CD14-positive monocyte (primary cell): Measurements from ENCODE around the gene HIVEP3. TPM values are rescaled to one million over a fixed set of nuclear protein-coding genes. Genes with fewer than 3 reads are reported as not detected.

Experiments used
- DNase-seq, 3 donors: peaks; one replicate each; pipeline ENCODE4 v3.0.0-alpha.2; 2011 to 2022
- H2AFZ ChIP-seq: 2 replicates; pipeline ENCODE4 v1.6.0; 2012; ENCODE audit warnings: mild to moderate bottlenecking, low read depth, low read length, inconsistent platforms; ENCODE audit not compliant: insufficient read depth, poor library complexity, severe bottlenecking
- H3K27ac ChIP-seq, 2 donors: 1 replicate in 1 of 2; 2 replicates in 1 of 2; pipeline ENCODE4 v1.5.1; 2012 to 2013; ENCODE audit warnings: low read length in 2 of 2, control low read depth in 1 of 2, inconsistent platforms in 1 of 2, low read depth in 1 of 2, mild to moderate bottlenecking in 1 of 2
- H3K27me3 ChIP-seq, 2 donors: one replicate each; pipeline versions ENCODE4 v1.6.0 to v1.6.1; 2011 to 2013; ENCODE audit warnings: low read length in 2 of 2; ENCODE audit not compliant: control insufficient read depth in 2 of 2, insufficient read depth in 2 of 2
- H3K36me3 ChIP-seq, 2 donors: replicated peaks in 1 of 2; 1 replicate in 1 of 2; 2 replicates in 1 of 2; pipeline versions ENCODE4 v1.5.1 to v1.6.1; 2012 to 2013; ENCODE audit warnings: low read length in 2 of 2, control low read depth in 1 of 2, inconsistent platforms in 1 of 2, mild to moderate bottlenecking in 1 of 2; ENCODE audit not compliant: insufficient read depth in 2 of 2, control insufficient read depth in 1 of 2
- H3K4me1 ChIP-seq, 2 donors: 1 replicate in 1 of 2; 2 replicates in 1 of 2; pipeline versions ENCODE4 v1.5.1 to v1.6.1; 2012 to 2013; ENCODE audit warnings: low read length in 2 of 2, control low read depth in 1 of 2, inconsistent platforms in 1 of 2, mild to moderate bottlenecking in 1 of 2, moderate library complexity in 1 of 2; ENCODE audit not compliant: insufficient read depth in 2 of 2, control insufficient read depth in 1 of 2
- H3K4me2 ChIP-seq: replicated peaks from 2 replicates; pipeline ENCODE3; 2012; ENCODE audit warnings: low read length, moderate library complexity, mild to moderate bottlenecking; ENCODE audit not compliant: poor library complexity, severe bottlenecking; ENCODE audit errors: extremely low read depth
- H3K4me3 ChIP-seq, 3 experiments: fragments of 200-600 bp in 1 of 3; sonication (generic) in 1 of 3; replicated peaks in 1 of 3; 1 replicate in 2 of 3; 2 replicates in 1 of 3; pipeline ENCODE4 v1.5.1; 2011 to 2013; ENCODE audit warnings: low read length in 3 of 3, mild to moderate bottlenecking in 3 of 3, control low read depth in 2 of 3, low read depth in 2 of 3, inconsistent platforms in 1 of 3, moderate library complexity in 1 of 3
- H3K79me2 ChIP-seq: 2 replicates; pipeline ENCODE4 v1.6.0; 2012; ENCODE audit warnings: mild to moderate bottlenecking, control low read depth, inconsistent platforms, low read length, moderate library complexity; ENCODE audit not compliant: insufficient read depth
- H3K9ac ChIP-seq: 2 replicates; pipeline ENCODE4 v1.6.0; 2017; ENCODE audit warnings: low read length, mild to moderate bottlenecking; ENCODE audit not compliant: insufficient read depth, poor library complexity, severe bottlenecking
- H3K9me3 ChIP-seq, 2 donors: replicated peaks in 1 of 2; 1 replicate in 1 of 2; 2 replicates in 1 of 2; pipeline versions ENCODE4 v1.5.1 to v1.6.1; 2012 to 2013; ENCODE audit warnings: low read length in 2 of 2, control low read depth in 1 of 2; ENCODE audit not compliant: control insufficient read depth in 1 of 2, insufficient read depth in 1 of 2
- H4K20me1 ChIP-seq: 2 replicates; pipeline ENCODE4 v1.6.0; 2012; ENCODE audit warnings: mild to moderate bottlenecking, low read length, control low read depth, moderate library complexity; ENCODE audit not compliant: insufficient read depth
- H3K27ac Mint-ChIP-seq, 7 donors: one replicate each; pipeline ENCODE4 v1.8.0; 2020; ENCODE audit warnings: mild to moderate bottlenecking in 7 of 7, mixed read lengths in 7 of 7, moderate library complexity in 6 of 7, inconsistent platforms in 2 of 7
- H3K27me3 Mint-ChIP-seq, 3 donors: one replicate each; pipeline ENCODE4 v1.8.0; 2021 to 2022; ENCODE audit warnings: low read depth in 3 of 3, mild to moderate bottlenecking in 3 of 3, mixed read lengths in 3 of 3, moderate library complexity in 3 of 3, inconsistent platforms in 1 of 3
- H3K36me3 Mint-ChIP-seq, 2 donors: one replicate each; pipeline ENCODE4 v1.8.0; 2020; ENCODE audit warnings: mixed read lengths in 2 of 2, inconsistent platforms in 1 of 2, mild to moderate bottlenecking in 1 of 2
- H3K4me1 Mint-ChIP-seq: one replicate; pipeline ENCODE4 v1.8.0; 2020; ENCODE audit warnings: mild to moderate bottlenecking, mixed read lengths
- H3K4me3 Mint-ChIP-seq, 2 donors: one replicate each; pipeline ENCODE4 v1.8.0; 2020; ENCODE audit warnings: mild to moderate bottlenecking in 2 of 2, mixed read lengths in 2 of 2, moderate library complexity in 1 of 2
- H3K9me3 Mint-ChIP-seq, 7 donors: one replicate each; pipeline ENCODE4 v1.8.0; 2020 to 2022; ENCODE audit warnings: mixed read lengths in 7 of 7, mild to moderate bottlenecking in 6 of 7, moderate library complexity in 6 of 7, inconsistent platforms in 2 of 7
- CTCF ChIP-seq: fragments of 200-600 bp; IDR thresholded peaks from one replicate; pipeline ENCODE4 v1.8.0; 2022; ENCODE audit warnings: antibody characterized with exemption, mild to moderate bottlenecking
- WGBS: methylation state at CpG from one replicate; pipeline ENCODE4 v1.1.5; 2013; ENCODE audit warnings: missing lambda C conversion rate; ENCODE audit not compliant: insufficient coverage; 5-methylcytosine and 5-hydroxymethylcytosine counted together
- intact Hi-C, 2 donors: fragments of 100-400 bp; cut with micrococcal nuclease; formaldehyde crosslinking; loops; one replicate each; pipeline versions ENCODE4 v1.15.0 to v1.15.1; 2023
- polyA plus RNA-seq, 3 donors: library from polyadenylated mRNA; depleted of rRNA in 1 of 3; unstranded in 2 of 3; stranded (reverse) in 1 of 3; fragments of 300-500 nt in 2 of 3; fragments of >200 nt in 1 of 3; fragmentation: Illumina TruSeq in 2 of 3; gene quantifications; 1 replicate in 2 of 3; 2 replicates in 1 of 3; pipeline ENCODE4 v1.2.3, GENCODE V29; 2012 to 2021

HIVEP3 gene
- polyA plus RNA-seq, 3 donors, result 1.2 to 3.7 (median 1.8) TPM

DNA sequence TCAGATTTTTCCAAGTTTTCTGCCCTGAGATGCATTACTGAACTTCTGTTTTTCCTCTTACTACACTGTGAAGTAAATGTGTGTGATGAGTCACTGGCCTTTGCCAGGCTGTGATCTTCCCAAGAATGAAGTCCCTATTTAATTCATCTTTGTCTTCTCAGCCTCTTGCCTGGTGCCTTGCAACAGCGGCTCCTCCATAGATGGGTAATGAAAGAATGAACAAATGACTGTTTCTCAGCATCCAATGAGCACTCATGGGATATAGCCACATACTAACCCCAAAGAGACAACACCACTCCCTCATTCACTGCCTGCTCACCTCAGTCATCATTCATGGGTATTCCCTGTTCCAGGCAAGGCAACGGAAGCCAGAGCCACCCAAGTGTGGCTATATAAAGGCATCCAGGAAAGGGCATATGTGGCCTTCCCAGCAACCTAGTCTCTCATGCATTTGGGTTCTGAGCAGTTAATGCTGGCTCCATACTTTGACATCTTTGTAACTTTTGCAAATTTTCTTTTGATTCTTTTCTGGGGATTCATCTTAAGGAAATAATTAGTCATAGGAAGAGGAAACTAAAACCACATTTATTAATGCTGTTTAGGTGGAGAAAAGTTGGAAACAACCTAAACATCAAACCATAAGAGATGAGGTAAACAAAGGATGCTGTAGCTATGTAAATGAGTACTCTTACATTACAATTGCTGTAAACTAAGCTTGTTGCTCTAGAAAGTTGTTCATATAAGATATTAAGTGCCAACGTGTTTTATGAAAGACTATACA, 71.9 kb downstream of the HIVEP3 start:
- intact Hi-C loops, result no loop called here

DNA sequence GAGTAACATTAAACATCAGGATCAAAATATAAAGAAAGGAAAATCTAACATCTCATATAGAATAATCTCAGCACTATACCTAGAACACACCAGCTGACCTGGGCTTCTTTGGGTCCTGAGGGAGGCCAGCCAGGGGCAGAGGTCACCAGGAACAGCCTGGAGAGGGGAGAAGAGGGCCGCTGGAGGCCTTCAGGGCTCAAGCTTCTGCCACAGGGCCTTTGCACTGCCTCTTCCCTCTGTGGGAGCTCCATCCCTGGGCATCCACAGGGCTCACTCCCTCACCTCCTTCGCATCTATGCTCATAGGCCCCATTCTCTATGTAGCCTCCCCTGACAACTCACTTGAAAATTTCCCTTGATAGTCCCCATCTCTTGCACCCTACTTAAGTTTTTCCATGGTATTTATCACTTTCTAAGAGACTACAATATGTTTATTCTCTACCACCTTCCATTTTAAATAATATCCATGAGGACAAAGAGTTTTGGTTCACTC, 73.9 kb downstream of the HIVEP3 start:
- H3K9ac ChIP-seq, result no peak overlapping the region
- Mint-ChIP-seq H3K4me3 (no peak overlapping the region), H3K27me3 (peaks cover 0 to 3% (median 0%) of the 10 kb centered on the region in 3 donors), H3K27ac (no peak overlapping the region), H3K4me1 (peaks cover 14% of the 10 kb centered on the region), H3K36me3 (no peaks in the 10 kb centered on the region), H3K9me3 (no peaks in the 10 kb centered on the region)
- intact Hi-C loops, result loop anchor here in 1 of 2 donors (5.0 kb wide), 1 partner anchor 47 kb away; no protein-coding TSS in a partner anchor
- no peaks in the 10 kb centered on the region for H3K9me3 ChIP-seq
- no peaks in the 10 kb centered on the region for H3K36me3 ChIP-seq
- no peak for DNase-seq
- H2AFZ ChIP-seq, result no peak overlapping the region
- H3K27ac ChIP-seq, result no peak overlapping the region
- no peaks in the 10 kb centered on the region for H3K4me1 ChIP-seq
- H4K20me1 ChIP-seq, result no peaks in the 10 kb centered on the region
- WGBS, result 100% methylated on average over 1 of the region's 2 CpGs
- no peak overlapping the region for H3K4me2 ChIP-seq
- no peaks in the 10 kb centered on the region for H3K27me3 ChIP-seq
- TF ChIP-seq CTCF, result no peak
- no peaks in the 10 kb centered on the region for H3K79me2 ChIP-seq
- H3K4me3 ChIP-seq, result no peak overlapping the region

More for the DNA sequence above, 71.9 kb downstream of the HIVEP3 start:
- Histone ChIP-seq H3K27ac (no peak overlapping the region), H3K27me3 (no peaks in the 10 kb centered on the region), H2AFZ (no peak overlapping the region), H3K36me3 (no peaks in the 10 kb centered on the region), H3K4me2 (no peak overlapping the region), H3K79me2 (no peaks in the 10 kb centered on the region), H4K20me1 (no peaks in the 10 kb centered on the region), H3K4me3 (no peak overlapping the region), H3K4me1 (peaks cover 7 to 10% of the 10 kb centered on the region in 2 donors), H3K9ac (no peak overlapping the region), H3K9me3 (no peaks in the 10 kb centered on the region)
- H3K27me3 Mint-ChIP-seq, result peaks cover 0 to 4% (median 0%) of the 10 kb centered on the region in 3 donors
- 100% methylated on average over 1 of the region's 3 CpGs for WGBS
- no peaks in the 10 kb centered on the region for H3K9me3 Mint-ChIP-seq
- TF ChIP-seq CTCF, result no peak
- peak in 1 of 3 donors; percentile 39 for DNase-seq
- H3K4me1 Mint-ChIP-seq, result peaks cover 20% of the 10 kb centered on the region
- no peak overlapping the region for H3K4me3 Mint-ChIP-seq
- H3K27ac Mint-ChIP-seq, result no peak overlapping the region
- no peaks in the 10 kb centered on the region for H3K36me3 Mint-ChIP-seq
